Adrenal gland (tissue), 12 donors: ENCODE measurements around the gene C2orf69. TPM values are rescaled to one million over a fixed set of nuclear protein-coding genes. Genes with fewer than 3 reads are reported as not detected.
A peak's percentile ranks its signal among the peaks of the same experiment; 100 is the strongest.

Experiments used
- DNase-seq, 7 donors: peaks; one replicate each; pipeline ENCODE4 v3.0.0-alpha.2; 2019 to 2020
- H3K27ac ChIP-seq, 5 donors: fragments of 200-600 bp; sonication (generic) in 4 of 5; 1 replicate in 3 of 5; 2 replicates in 2 of 5; pipeline versions ENCODE4 v1.5.1 to v1.8.0; 2016 to 2020; ENCODE audit warnings: mild to moderate bottlenecking in 1 of 5
- H3K27me3 ChIP-seq: fragments of 200-600 bp; 2 replicates; pipeline ENCODE4 v1.8.0; 2021
- H3K36me3 ChIP-seq, 2 donors: fragments of 200-600 bp; replicated peaks in 1 of 2; 1 replicate in 1 of 2; 2 replicates in 1 of 2; pipeline versions ENCODE4 v1.5.1 to v1.8.0; 2018 to 2022
- H3K4me1 ChIP-seq, 2 donors: fragments of 200-600 bp; replicated peaks in 1 of 2; 1 replicate in 1 of 2; 2 replicates in 1 of 2; pipeline versions ENCODE4 v1.5.1 to v1.8.0; 2018 to 2021
- H3K4me3 ChIP-seq, 4 donors: fragments of 200-600 bp; sonication (generic) in 3 of 4; one replicate each; pipeline ENCODE4 v1.5.1; 2016 to 2018
- H3K9me3 ChIP-seq, 3 donors: fragments of 200-600 bp; sonication (generic) in 1 of 3; replicated peaks in 1 of 3; 1 replicate in 2 of 3; 2 replicates in 1 of 3; pipeline versions ENCODE4 v1.5.1 to v1.8.0; 2016 to 2021
- CTCF ChIP-seq, 6 experiments: fragments of 450-650 bp in 4 of 6; fragments of 200-600 bp in 2 of 6; sonication (generic) in 1 of 6; IDR thresholded peaks; 1 replicate in 5 of 6; 2 replicates in 1 of 6; pipeline versions ENCODE4 v1.5.1 to v1.8.0; 2016 to 2021; ENCODE audit warnings: antibody characterized with exemption in 6 of 6, mild to moderate bottlenecking in 2 of 6, moderate library complexity in 1 of 6
- POLR2A ChIP-seq, 2 donors: fragments of 450-650 bp; IDR thresholded peaks; one replicate each; pipeline ENCODE4 v1.6.1; 2017; ENCODE audit warnings: antibody characterized with exemption in 2 of 2, mild to moderate bottlenecking in 2 of 2, moderate library complexity in 1 of 2
- WGBS, 4 donors: extraction: QIAGEN DNeasy Blood & Tissue Kit in 2 of 4; methylation state at CpG; one replicate each; pipeline versions ENCODE4 v1.1.5 to v1.1.7; 2013 to 2017; 5-methylcytosine and 5-hydroxymethylcytosine counted together
- intact Hi-C, 2 donors: fragments of 100-400 bp; cut with DNase I; formaldehyde crosslinking; loops; one replicate each; pipeline versions ENCODE4 v1.14.1 to v1.15.0; 2022 to 2023
- polyA plus RNA-seq, 3 donors: library from polyadenylated mRNA; stranded (reverse); fragments of 200-250 nt in 2 of 3; fragments of 350-450 nt in 1 of 3; fragmentation: Illumina TruSeq in 1 of 3; extraction: RNeasy Lipid Tissue Mini Kit (QIAGEN cat#74804) in 1 of 3; gene quantifications; one replicate each; pipeline ENCODE4 v1.2.3, GENCODE V29; 2013 to 2014
- total RNA-seq, 9 donors: library from RNA; depleted of rRNA in 4 of 9; stranded (reverse); fragments of >200 nt in 4 of 9; fragments of 120-200 nt in 1 of 9; fragmentation: NEBNext Ultra II Directional in 1 of 9; extraction: Animal tissue kit (Norgen Biotek cat#: 25700) in 1 of 9; gene quantifications; one replicate each; pipeline versions ENCODE4 v1.1.0 to v1.2.4, GENCODE V29; 2013 to 2023
- donor health status: healthy with polysubstance abuse.
- donor health status: Bipolar disorder and iron deficiency.
- donor health status: DM: yes; HTN: yes; CAD: no.
- donor health status: DM: no; HTN: no; CAD: no.
- donor health status: DM: no; HTN: no; CAD: no.
- donor health status: DM: yes; HTN: yes; CAD: no.

The C2orf69 gene
- total and polyA plus RNA-seq, 12 donors: 7.8 to 26.8 (median 19.5) TPM

- WGBS, 4 donors: 57 to 71% (median 66%) methylated on average over 2 of the region's 2 CpGs
- no peaks in the 10 kb centered on the region for H3K9me3 ChIP-seq
- no peak for DNase-seq
- no peak overlapping the region for H3K4me3 ChIP-seq
- no peak overlapping the region for H3K27ac ChIP-seq
- H3K27me3 ChIP-seq: no peaks in the 10 kb centered on the region
- no peaks in the 10 kb centered on the region for H3K36me3 ChIP-seq
- intact Hi-C loops: no loop called here
- H3K4me1 ChIP-seq: peaks cover 9 to 32% of the 10 kb centered on the region in 2 donors
- TF ChIP-seq CTCF (IDR thresholded peaks at IDR 0.05): no peak
- no peak for TF ChIP-seq POLR2A (IDR thresholded peaks at IDR 0.05)
Measured at GRCh38 chr2:199914372-199914958, 3.4 kb downstream of the C2orf69 start.

GRCh38 chr2:199916980-199917379 is 5.9 kb downstream of the C2orf69 start:
- H3K9me3 ChIP-seq: no peaks in the 10 kb centered on the region
- intact Hi-C loops: no loop called here
- no peaks in the 10 kb centered on the region for H3K27me3 ChIP-seq
- no peaks in the 10 kb centered on the region for H3K36me3 ChIP-seq
- DNase-seq: no peak
- no peak for TF ChIP-seq CTCF (IDR thresholded peaks at IDR 0.05)
- no peak for TF ChIP-seq POLR2A (IDR thresholded peaks at IDR 0.05)
- no peak overlapping the region for H3K4me3 ChIP-seq
- no peak overlapping the region for H3K27ac ChIP-seq
- WGBS, 4 donors: 85 to 98% (median 96%) methylated on average over 4 of the region's 4 CpGs
- peaks cover 4 to 26% of the 10 kb centered on the region in 2 donors for H3K4me1 ChIP-seq

- intact Hi-C loops: no loop called here
- Histone ChIP-seq H3K27me3 (no peaks in the 10 kb centered on the region), H3K4me1 (peaks cover 0 to 17% of the 10 kb centered on the region in 2 donors), H3K36me3 (no peaks in the 10 kb centered on the region), H3K27ac (no peak overlapping the region), H3K9me3 (no peaks in the 10 kb centered on the region), H3K4me3 (no peak overlapping the region)
- WGBS, 4 donors: 61 to 67% (median 66%) methylated on average over 5 of the region's 5 CpGs
- peak in 1 of 7 donors; percentile 63 for DNase-seq
- no peak for TF ChIP-seq CTCF (IDR thresholded peaks at IDR 0.05)
Measured at GRCh38 chr2:199922856-199923255, 11.8 kb downstream of the C2orf69 start.

- no peak overlapping the region for H3K27ac ChIP-seq
- H3K4me3 ChIP-seq: no peak overlapping the region
- intact Hi-C loops: no loop called here
- no peaks in the 10 kb centered on the region for H3K36me3 ChIP-seq
- H3K4me1 ChIP-seq: peaks cover 0 to 17% of the 10 kb centered on the region in 2 donors
- WGBS, 4 donors: 40 to 57% (median 55%) methylated on average over 2 of the region's 2 CpGs
- H3K9me3 ChIP-seq: no peaks in the 10 kb centered on the region
- DNase-seq: no peak
- TF ChIP-seq POLR2A (IDR thresholded peaks at IDR 0.05) (no peak), CTCF (IDR thresholded peaks at IDR 0.05) (no peak)
- H3K27me3 ChIP-seq: no peaks in the 10 kb centered on the region
Measured at GRCh38 chr2:199923924-199924323, 12.8 kb downstream of the C2orf69 start.
